Spleen (tissue), 7 donors: ENCODE measurements around the gene MPP7.

Experiments
- CTCF ChIP-seq, 11 experiments: fragments of 200-600 bp in 7 of 11; fragments of 450-650 bp in 4 of 11; sonication (generic) in 4 of 11; IDR thresholded peaks in 8 of 11; conservative IDR thresholded peaks in 3 of 11; 1 replicate in 7 of 11; 2 replicates in 4 of 11; pipeline versions ENCODE4 v1.4.0 to v1.8.0; 2016 to 2021; ENCODE audit warnings: antibody characterized with exemption in 11 of 11, inconsistent platforms in 4 of 11, mild to moderate bottlenecking in 1 of 11
- POLR2A ChIP-seq, 3 donors: fragments of 450-650 bp; IDR thresholded peaks; one replicate each; pipeline ENCODE4 v1.5.1; 2017; ENCODE audit warnings: antibody characterized with exemption in 3 of 3, mild to moderate bottlenecking in 1 of 3
- donor health status: DM: no; HTN: no; CAD: no; lungs with moderate emphysema.
- donor health status: DM: no; HTN: no; CAD: no.
- donor health status: DM: no; HTN: no; CAD: no.

DNA sequence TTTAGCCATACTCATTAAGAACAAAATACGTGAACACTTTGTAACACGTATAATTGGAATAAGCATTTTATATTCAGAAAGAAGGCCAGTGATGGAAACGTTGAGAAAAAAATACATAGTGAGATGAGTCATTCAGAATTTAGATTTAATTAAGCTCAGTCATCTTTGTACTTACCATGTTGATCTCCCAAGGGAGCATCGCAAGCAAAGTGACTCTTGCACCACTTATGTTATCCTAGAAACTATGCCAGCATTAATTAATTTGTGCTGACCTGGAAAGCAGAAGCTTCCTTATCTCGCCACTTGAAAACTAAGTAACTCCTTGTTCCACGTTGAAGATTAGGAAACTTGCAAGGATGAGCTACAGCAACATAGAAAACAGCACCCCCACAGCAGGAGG, 9.7 kb upstream of the MPP7 start:
- no peak for TF ChIP-seq CTCF (IDR thresholded peaks at IDR 0.05 in 8 of 11, conservative IDR thresholded peaks at IDR 0.05 in 3 of 11)
- no peak for TF ChIP-seq POLR2A (IDR thresholded peaks at IDR 0.05)
